Lung (tissue), 12 donors: Measurements from ENCODE around the gene RAB3A. TPM values are rescaled to one million over a fixed set of nuclear protein-coding genes. Genes with fewer than 3 reads are reported as not detected.

ENCODE experiments used
- ATAC-seq: fragments of 200-7000 bp; cut with Tn5 transposase; one replicate; pipeline ENCODE4 v1.9.1; 2020; ENCODE audit warnings: moderate number of reproducible peaks; ENCODE audit not compliant: insufficient read depth, low FRiP score
- DNase-seq, 3 donors: peaks; one replicate each; pipeline ENCODE4 v3.0.0-alpha.2; 2013 to 2017
- H3K27ac ChIP-seq, 2 donors: one replicate each; pipeline ENCODE4 v1.5.1; 2013; ENCODE audit warnings: mild to moderate bottlenecking in 2 of 2, moderate library complexity in 2 of 2, control low read depth in 1 of 2, inconsistent platforms in 1 of 2, low read depth in 1 of 2, low read length in 1 of 2
- H3K27me3 ChIP-seq, 3 donors: one replicate each; pipeline ENCODE4 v1.5.1; 2013; ENCODE audit warnings: low read length in 2 of 3; ENCODE audit not compliant: control insufficient read depth in 3 of 3, insufficient read depth in 3 of 3
- H3K36me3 ChIP-seq, 4 donors: one replicate each; pipeline ENCODE4 v1.5.1; 2013; ENCODE audit warnings: low read length in 4 of 4, mild to moderate bottlenecking in 1 of 4, moderate library complexity in 1 of 4; ENCODE audit not compliant: control insufficient read depth in 4 of 4, insufficient read depth in 4 of 4
- H3K4me1 ChIP-seq, 5 donors: one replicate each; pipeline ENCODE4 v1.5.1; 2013; ENCODE audit warnings: low read length in 5 of 5, mild to moderate bottlenecking in 2 of 5, moderate library complexity in 1 of 5; ENCODE audit not compliant: control insufficient read depth in 5 of 5, insufficient read depth in 5 of 5
- H3K4me3 ChIP-seq: one replicate; pipeline ENCODE4 v1.5.1; 2013; ENCODE audit warnings: mild to moderate bottlenecking, control low read depth, moderate library complexity
- H3K9ac ChIP-seq, 2 donors: one replicate each; pipeline ENCODE4 v1.5.1; 2013; ENCODE audit warnings: low read length in 2 of 2, control low read depth in 1 of 2; ENCODE audit not compliant: insufficient read depth in 1 of 2
- H3K9me3 ChIP-seq, 4 donors: one replicate each; pipeline ENCODE4 v1.5.1; 2013; ENCODE audit warnings: low read length in 3 of 4, mild to moderate bottlenecking in 1 of 4, moderate library complexity in 1 of 4; ENCODE audit not compliant: control insufficient read depth in 4 of 4, insufficient read depth in 3 of 4
- WGBS, 2 donors: extraction: QIAGEN DNeasy Blood & Tissue Kit; methylation state at CpG; one replicate each; pipeline ENCODE4 v1.1.7; 2013; 5-methylcytosine and 5-hydroxymethylcytosine counted together
- polyA plus RNA-seq, 2 donors: library from polyadenylated mRNA; stranded (reverse); fragments of 200-250 nt; gene quantifications; one replicate each; pipeline ENCODE4 v1.2.1, GENCODE V29; 2013
- total RNA-seq, 2 donors: library from RNA; depleted of rRNA in 1 of 2; stranded (reverse); fragments of >200 nt in 1 of 2; gene quantifications; one replicate each; pipeline ENCODE4 v1.2.1, GENCODE V29; 2014 to 2021
- TF ChIP-seq, protein P1 (sequence below): IDR thresholded peaks from 2 replicates; pipeline ENCODE4 v1.5.1; 2012; ENCODE audit warnings: mild to moderate bottlenecking; ENCODE audit errors: control extremely low read depth, extremely low read depth
- donor health status: control.
- donor health status: control.
- donor health status: Bipolar disorder and iron deficiency.
- donor health status: healthy.
- donor health status: DM: yes; HTN: yes; CAD: no.

RAB3A gene
- total and polyA plus RNA-seq, 4 donors, result 1.1 to 6.7 (median 2.3) TPM

DNA sequence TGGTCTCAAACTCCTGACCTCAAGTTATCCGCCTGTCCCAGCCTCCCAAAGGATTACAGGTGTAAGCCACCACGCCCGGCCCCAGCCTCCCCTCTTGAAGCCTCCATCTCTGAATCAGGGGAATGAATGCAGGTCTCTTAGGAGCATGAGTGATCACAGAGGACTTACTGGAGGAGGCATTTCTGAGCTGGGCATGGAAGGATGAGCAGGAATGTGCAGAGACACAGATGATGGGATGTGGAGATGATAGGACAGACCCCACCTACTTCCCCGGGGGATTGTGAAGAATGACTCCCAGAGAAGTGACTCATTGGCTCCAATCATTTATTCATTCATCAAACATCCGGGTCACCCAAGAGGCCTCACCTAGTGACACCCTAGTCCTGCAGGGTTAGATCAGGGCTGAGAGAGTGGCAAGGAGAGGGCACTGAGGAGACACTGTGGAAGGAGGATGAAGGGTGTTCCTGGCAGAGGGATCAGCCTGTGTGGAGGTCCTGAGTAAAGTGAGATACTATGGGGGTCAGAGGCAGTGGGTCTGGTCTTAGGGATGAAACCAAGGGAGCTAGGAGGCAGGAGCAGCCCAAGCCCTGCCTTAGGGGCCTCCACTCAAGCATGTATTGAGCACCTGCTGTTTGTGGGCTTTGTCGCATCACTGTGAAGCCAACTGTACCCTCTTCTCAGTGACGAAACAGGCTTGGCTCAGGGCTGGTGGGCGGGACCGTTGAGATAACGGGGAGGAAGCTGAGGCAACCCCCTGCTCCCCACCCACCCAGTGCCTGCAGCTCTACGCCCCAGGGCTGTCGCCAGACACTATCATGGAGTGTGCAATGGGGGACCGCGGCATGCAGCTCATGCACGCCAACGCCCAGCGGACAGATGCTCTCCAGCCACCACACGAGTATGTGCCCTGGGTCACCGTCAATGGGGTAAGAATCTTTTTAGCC, 27.2 kb downstream of the RAB3A start:
- WGBS, 2 donors, result 74 to 81% methylated on average over 19 of the region's 19 CpGs
- H3K9ac ChIP-seq, result no peak overlapping the region
- no peak for DNase-seq
- peaks cover 0 to 2% (median 0%) of the 10 kb centered on the region in 3 donors for H3K27me3 ChIP-seq
- H3K9me3 ChIP-seq, result no peaks in the 10 kb centered on the region
- ATAC-seq, result no peak
- peaks cover 0 to 8% (median 4%) of the 10 kb centered on the region in 5 donors for H3K4me1 ChIP-seq
- TF ChIP-seq, protein P1, sequence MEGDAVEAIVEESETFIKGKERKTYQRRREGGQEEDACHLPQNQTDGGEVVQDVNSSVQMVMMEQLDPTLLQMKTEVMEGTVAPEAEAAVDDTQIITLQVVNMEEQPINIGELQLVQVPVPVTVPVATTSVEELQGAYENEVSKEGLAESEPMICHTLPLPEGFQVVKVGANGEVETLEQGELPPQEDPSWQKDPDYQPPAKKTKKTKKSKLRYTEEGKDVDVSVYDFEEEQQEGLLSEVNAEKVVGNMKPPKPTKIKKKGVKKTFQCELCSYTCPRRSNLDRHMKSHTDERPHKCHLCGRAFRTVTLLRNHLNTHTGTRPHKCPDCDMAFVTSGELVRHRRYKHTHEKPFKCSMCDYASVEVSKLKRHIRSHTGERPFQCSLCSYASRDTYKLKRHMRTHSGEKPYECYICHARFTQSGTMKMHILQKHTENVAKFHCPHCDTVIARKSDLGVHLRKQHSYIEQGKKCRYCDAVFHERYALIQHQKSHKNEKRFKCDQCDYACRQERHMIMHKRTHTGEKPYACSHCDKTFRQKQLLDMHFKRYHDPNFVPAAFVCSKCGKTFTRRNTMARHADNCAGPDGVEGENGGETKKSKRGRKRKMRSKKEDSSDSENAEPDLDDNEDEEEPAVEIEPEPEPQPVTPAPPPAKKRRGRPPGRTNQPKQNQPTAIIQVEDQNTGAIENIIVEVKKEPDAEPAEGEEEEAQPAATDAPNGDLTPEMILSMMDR, result no peak
- H3K4me3 ChIP-seq, result no peak overlapping the region
- peaks cover 0 to 9% (median 0%) of the 10 kb centered on the region in 4 donors for H3K36me3 ChIP-seq
- no peak overlapping the region for H3K27ac ChIP-seq

DNA sequence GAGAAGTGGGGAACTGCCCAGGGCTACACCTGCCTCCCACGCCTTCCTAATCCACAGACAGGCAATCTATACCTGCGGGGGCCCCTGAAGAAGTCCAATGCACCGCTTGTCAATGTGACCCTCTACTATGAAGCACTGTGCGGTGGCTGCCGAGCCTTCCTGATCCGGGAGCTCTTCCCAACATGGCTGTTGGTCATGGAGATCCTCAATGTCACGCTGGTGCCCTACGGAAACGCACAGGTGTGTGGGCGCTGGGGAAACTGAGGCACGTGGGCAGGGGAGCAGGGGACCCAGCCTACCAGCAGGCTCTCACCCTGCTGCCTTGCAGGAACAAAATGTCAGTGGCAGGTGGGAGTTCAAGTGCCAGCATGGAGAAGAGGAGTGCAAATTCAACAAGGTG, 28.9 kb downstream of the RAB3A start:
- Histone ChIP-seq H3K27me3 (peaks cover 0 to 2% (median 0%) of the 10 kb centered on the region in 3 donors), H3K36me3 (peaks cover 0 to 12% (median 0%) of the 10 kb centered on the region in 4 donors), H3K27ac (no peak overlapping the region), H3K9ac (no peak overlapping the region), H3K9me3 (no peaks in the 10 kb centered on the region), H3K4me1 (peaks cover 0 to 8% (median 4%) of the 10 kb centered on the region in 5 donors), H3K4me3 (peak overlapping the region; percentile 24)
- no peak for DNase-seq
- TF ChIP-seq, protein P1, result no peak
- WGBS, 2 donors, result 85 to 93% methylated on average over 11 of the region's 11 CpGs
- no peak for ATAC-seq

DNA sequence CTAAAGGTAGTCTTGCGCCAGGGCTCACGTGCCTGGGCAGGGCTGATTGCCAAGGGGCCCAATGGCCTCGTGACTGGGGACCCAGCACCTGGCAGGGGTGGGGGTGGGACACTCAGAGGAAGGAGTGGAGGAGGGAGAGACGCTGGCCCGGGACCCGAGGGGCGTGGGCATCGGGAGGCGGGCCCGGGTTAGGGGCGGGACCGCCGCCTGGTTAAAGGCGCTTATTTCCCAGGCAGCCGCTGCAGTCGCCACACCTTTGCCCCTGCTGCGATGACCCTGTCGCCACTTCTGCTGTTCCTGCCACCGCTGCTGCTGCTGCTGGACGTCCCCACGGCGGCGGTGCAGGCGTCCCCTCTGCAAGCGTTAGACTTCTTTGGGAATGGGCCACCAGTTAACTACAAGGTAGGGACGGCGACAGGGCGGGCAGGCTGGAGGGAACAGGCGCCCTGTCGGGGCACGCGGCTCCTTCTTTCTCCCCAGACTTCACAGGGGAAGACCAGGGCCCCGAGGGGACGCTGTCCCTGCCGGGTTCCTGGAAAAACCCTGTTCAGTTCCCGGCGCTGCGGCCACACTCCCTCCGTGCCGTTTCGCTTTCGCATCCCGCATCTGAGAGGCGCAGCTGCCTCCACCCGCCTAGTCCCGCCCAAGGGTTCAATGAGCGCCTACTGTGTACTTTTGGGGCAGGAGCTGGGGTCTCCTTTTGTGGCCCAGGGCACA, 30.1 kb downstream of the RAB3A start, which contains the start of gene IFI30:
IFI30 (plus strand) TSS at position 242 of the 717 bp plus-strand sequence; CDS start at position 271, 29 bp downstream.
- peak within 1 kb of the TSS in 1 of 2 donors; percentile 63 for H3K9ac ChIP-seq
- H3K4me1 ChIP-seq, result peaks cover 0 to 8% (median 4%) of the 10 kb centered on the region in 5 donors
- H3K27me3 ChIP-seq, result peaks cover 0 to 2% (median 0%) of the 10 kb centered on the region in 3 donors
- 1% methylated on average over 46 to 47 of the region's 47 CpGs for WGBS, 2 donors
- H3K4me3 ChIP-seq, result peak within 1 kb of the TSS; percentile 55
- no peaks in the 10 kb centered on the region for H3K9me3 ChIP-seq
- peak; percentile 76 for ATAC-seq
- H3K36me3 ChIP-seq, result peaks cover 0 to 20% (median 1%) of the 10 kb centered on the region in 4 donors
- DNase-seq, result peak; percentile 63 to 84 (median 75)
- TF ChIP-seq, protein P1, result no peak
- peak within 1 kb of the TSS in 1 of 2 donors; percentile 86 for H3K27ac ChIP-seq
